GM21423 (cell line): ENCODE measurements around the gene SHB.
A peak's percentile ranks its signal among the peaks of the same experiment; 100 is the strongest.

ENCODE experiments used
- ATAC-seq: cut with Tn5 transposase; IDR thresholded peaks from one replicate; pipeline ENCODE4 v1.9.1; 2021; ENCODE audit warnings: mild to moderate bottlenecking, moderate library complexity; ENCODE audit not compliant: unreplicated experiment

The SHB gene

GRCh38 chr9:38088006-38088925 lies 19.2 kb upstream of the SHB start:
- ATAC-seq = peak; percentile 45

- no peak for ATAC-seq
These were observed 17.5 kb upstream of the SHB start for GRCh38 chr9:38086496-38086895.

- no peak for ATAC-seq
These were observed 16.3 kb upstream of the SHB start for GRCh38 chr9:38085308-38085707.

- ATAC-seq = no peak
These were observed 15.5 kb upstream of the SHB start for GRCh38 chr9:38084556-38084880.

- ATAC-seq = no peak
These were observed 15.0 kb upstream of the SHB start for GRCh38 chr9:38083858-38084555.

- ATAC-seq = no peak
These were observed 13.6 kb upstream of the SHB start for GRCh38 chr9:38082446-38083287.

- no peak for ATAC-seq
These were observed 12.5 kb upstream of the SHB start for GRCh38 chr9:38081356-38082108.

GRCh38 chr9:38079461-38080031 lies 10.5 kb upstream of the SHB start:
- no peak for ATAC-seq

GRCh38 chr9:38075272-38075671 lies 6.2 kb upstream of the SHB start:
- ATAC-seq = no peak

GRCh38 chr9:38074441-38074961 lies 5.5 kb upstream of the SHB start:
- no peak for ATAC-seq

GRCh38 chr9:38073882-38074281 lies 4.9 kb upstream of the SHB start:
- ATAC-seq = no peak

- no peak for ATAC-seq
These were observed 2.6 kb upstream of the SHB start for GRCh38 chr9:38071470-38072134.

GRCh38 chr9:38067859-38068681 lies 957 bp downstream of the SHB start:
- ATAC-seq = no peak

- no peak for ATAC-seq
These were observed 1.8 kb downstream of the SHB start for GRCh38 chr9:38066914-38067858.

- ATAC-seq = no peak
These were observed 2.7 kb downstream of the SHB start for GRCh38 chr9:38066197-38066913.

- peak; percentile 38 for ATAC-seq
These were observed 3.5 kb downstream of the SHB start for GRCh38 chr9:38065369-38066075.
